Measurements from ENCODE around the gene HTRA3. TPM values are rescaled to one million over a fixed set of nuclear protein-coding genes. Genes with fewer than 3 reads are reported as not detected.

HTRA3 gene
- total and polyA plus RNA-seq, 2 of the 8 experiments (the other 6 are each of a cell fraction or from before 2014, with no cell fraction given) = 3.2 to 5.8 TPM

DNA sequence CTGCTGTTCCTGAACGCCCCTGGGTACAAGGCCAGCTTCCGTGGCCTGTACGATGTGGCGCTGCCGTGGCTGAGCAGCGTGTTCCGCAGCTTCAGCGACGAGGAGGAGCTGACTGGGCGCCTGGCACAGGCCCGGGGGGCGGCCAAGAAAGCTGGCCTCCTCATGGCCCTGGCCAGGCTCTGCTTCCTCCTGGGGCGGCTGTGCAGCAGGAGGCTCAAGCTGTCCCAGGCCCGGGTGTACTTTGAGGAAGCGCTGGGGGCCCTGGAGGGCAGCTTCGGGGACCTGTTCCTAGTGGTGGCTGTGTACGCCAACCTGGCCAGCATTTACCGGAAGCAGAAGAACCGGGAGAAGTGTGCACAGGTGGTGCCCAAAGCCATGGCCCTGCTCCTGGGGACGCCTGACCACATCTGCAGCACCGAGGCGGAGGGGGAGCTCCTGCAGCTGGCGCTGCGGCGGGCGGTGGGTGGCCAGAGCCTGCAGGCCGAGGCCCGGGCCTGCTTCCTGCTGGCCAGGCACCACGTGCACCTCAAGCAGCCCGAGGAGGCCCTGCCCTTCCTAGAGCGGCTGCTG is 42.3 kb upstream of the HTRA3 start (continued):
- no peak for TF ChIP-seq RAD21 (IDR thresholded peaks at IDR 0.05 in 1 of 2, conservative IDR thresholded peaks at IDR 0.05 in 1 of 2; ENCODE audit: low read depth in 2 of 2, low read length in 2 of 2)
- TF ChIP-seq, protein P1, sequence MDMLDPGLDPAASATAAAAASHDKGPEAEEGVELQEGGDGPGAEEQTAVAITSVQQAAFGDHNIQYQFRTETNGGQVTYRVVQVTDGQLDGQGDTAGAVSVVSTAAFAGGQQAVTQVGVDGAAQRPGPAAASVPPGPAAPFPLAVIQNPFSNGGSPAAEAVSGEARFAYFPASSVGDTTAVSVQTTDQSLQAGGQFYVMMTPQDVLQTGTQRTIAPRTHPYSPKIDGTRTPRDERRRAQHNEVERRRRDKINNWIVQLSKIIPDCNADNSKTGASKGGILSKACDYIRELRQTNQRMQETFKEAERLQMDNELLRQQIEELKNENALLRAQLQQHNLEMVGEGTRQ (IDR thresholded peaks at IDR 0.05; ENCODE audit: low read length) = no peak
- TF ChIP-seq SP1 (IDR thresholded peaks at IDR 0.05; ENCODE audit: low read depth, low read length) = no peak
- TF ChIP-seq TBP (IDR thresholded peaks at IDR 0.05; ENCODE audit: low read depth, low read length) = no peak
- no peak for TF ChIP-seq JUN (IDR thresholded peaks at IDR 0.05; ENCODE audit: low read depth, low read length)
- TF ChIP-seq JUND (IDR thresholded peaks at IDR 0.05; ENCODE audit: low read length) = no peak
- no peak for TF ChIP-seq BCL11A (IDR thresholded peaks at IDR 0.05; ENCODE audit: low read depth in 2 of 2, low read length in 2 of 2)
- no peak for TF ChIP-seq CBX5 (IDR thresholded peaks at IDR 0.05; ENCODE audit: low read depth, low read length)

Measured in H1 (cell line).